Measurements from ENCODE around the gene MED15.

MED15 gene

DNA sequence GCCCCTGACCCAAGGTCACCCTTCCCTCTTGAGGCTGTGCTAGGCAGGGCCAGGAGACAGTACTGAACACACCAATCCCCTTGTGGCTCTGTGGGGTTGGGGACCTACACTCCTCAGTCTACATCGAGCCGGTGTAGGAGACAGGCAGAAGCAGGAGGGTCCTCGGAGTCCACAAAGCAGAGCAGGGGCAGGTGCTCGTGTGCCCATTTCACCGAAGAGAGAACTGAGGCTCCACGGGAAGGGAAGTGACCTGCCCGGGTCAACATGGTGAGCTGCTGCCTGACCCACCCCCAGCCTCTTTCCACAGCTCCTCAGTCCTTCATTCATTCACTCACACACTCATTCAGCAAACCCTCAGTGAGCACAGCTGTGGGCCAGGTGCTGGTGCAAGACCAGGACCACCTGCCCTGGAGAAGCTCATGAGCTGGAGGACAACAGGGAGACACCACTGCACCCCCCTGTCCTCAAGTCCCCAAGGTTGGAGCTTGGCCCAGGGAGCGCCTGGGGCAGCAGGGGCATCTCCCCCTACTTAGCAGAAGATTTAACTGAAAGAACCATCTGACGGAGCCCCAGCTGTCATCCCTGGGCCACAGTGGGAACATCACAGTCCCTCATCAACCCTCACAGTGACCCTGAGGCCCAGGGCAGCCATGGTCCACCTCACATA, 127.3 kb downstream of the MED15 start:
- H3K27ac ChIP-seq = no peak overlapping the region
- TF ChIP-seq CTCF (IDR thresholded peaks at IDR 0.05; ENCODE audit: low read depth, low read length) = no peak
- no peaks in the 10 kb centered on the region for H3K36me3 ChIP-seq
- no peak for DNase-seq
- no peak overlapping the region for H3K4me3 ChIP-seq (ENCODE audit: low read depth, low read length)
- H3K27me3 ChIP-seq (ENCODE audit: insufficient read depth, low read depth, severe bottlenecking) = no peaks in the 10 kb centered on the region
- no peaks in the 10 kb centered on the region for H3K9me3 ChIP-seq (ENCODE audit: severe bottlenecking)

- Histone ChIP-seq H3K4me3 (ENCODE audit: low read depth, low read length) (no peak overlapping the region), H3K27ac (no peak overlapping the region), H3K36me3 (no peaks in the 10 kb centered on the region), H3K9me3 (ENCODE audit: severe bottlenecking) (no peaks in the 10 kb centered on the region), H3K27me3 (ENCODE audit: insufficient read depth, low read depth, severe bottlenecking) (no peaks in the 10 kb centered on the region)
- no peak for DNase-seq
- TF ChIP-seq CTCF (IDR thresholded peaks at IDR 0.05; ENCODE audit: low read depth, low read length) = no peak
Measured at GRCh38 chr22:20635227-20635591, 127.8 kb downstream of the MED15 start.

GRCh38 chr22:20636075-20636812, 128.8 kb downstream of the MED15 start:
- Histone ChIP-seq H3K36me3 (no peaks in the 10 kb centered on the region), H3K4me3 (ENCODE audit: low read depth, low read length) (no peak overlapping the region), H3K9me3 (ENCODE audit: severe bottlenecking) (no peaks in the 10 kb centered on the region), H3K27ac (no peak overlapping the region), H3K27me3 (ENCODE audit: insufficient read depth, low read depth, severe bottlenecking) (no peaks in the 10 kb centered on the region)
- TF ChIP-seq CTCF (IDR thresholded peaks at IDR 0.05; ENCODE audit: low read depth, low read length) = no peak
- DNase-seq = no peak

GRCh38 chr22:20636945-20637344, 129.5 kb downstream of the MED15 start:
- DNase-seq = no peak
- Histone ChIP-seq H3K27ac (no peak overlapping the region), H3K9me3 (ENCODE audit: severe bottlenecking) (no peaks in the 10 kb centered on the region), H3K36me3 (no peaks in the 10 kb centered on the region), H3K27me3 (ENCODE audit: insufficient read depth, low read depth, severe bottlenecking) (no peaks in the 10 kb centered on the region), H3K4me3 (ENCODE audit: low read depth, low read length) (no peak overlapping the region)
- TF ChIP-seq CTCF (IDR thresholded peaks at IDR 0.05; ENCODE audit: low read depth, low read length) = no peak

Data from WERI-Rb-1 (cell line).